Bronchial epithelial cell (primary cell): ENCODE measurements around the gene RHBDL3. TPM values are rescaled to one million over a fixed set of nuclear protein-coding genes. Genes with fewer than 3 reads are reported as not detected.
A peak's percentile ranks its signal among the peaks of the same experiment; 100 is the strongest.

ENCODE experiments used
- DNase-seq: peaks from one replicate; pipeline ENCODE4 v3.0.0-alpha.2; 2010; ENCODE audit warnings: low read depth
- FAIRE-seq: peaks from 2 replicates; lab custom pipeline; 2011; peaks lifted over from hg19 to GRCh38; lab: Jason Lieb, UNC
- H3K27me3 ChIP-seq: 2 replicates; pipeline ENCODE4 v1.5.1; 2011; ENCODE audit warnings: low read length; ENCODE audit not compliant: control insufficient read depth, insufficient read depth
- H3K36me3 ChIP-seq: 2 replicates; pipeline ENCODE4 v1.5.1; 2011; ENCODE audit warnings: low read length; ENCODE audit not compliant: control insufficient read depth, insufficient read depth
- H3K4me3 ChIP-seq: 2 replicates; pipeline ENCODE4 v1.5.1; 2011; ENCODE audit warnings: mild to moderate bottlenecking, low read depth, low read length, control low read depth
- total RNA-seq: library from RNA; depleted of rRNA; stranded (reverse); fragments of >200 nt; gene quantifications from 2 replicates; pipeline ENCODE4 v1.2.1, GENCODE V29; 2014
- TF ChIP-seq, protein P1 (sequence below): IDR thresholded peaks from 2 replicates; pipeline ENCODE4 v1.5.1; 2011; ENCODE audit warnings: mild to moderate bottlenecking, moderate library complexity, low read length, control low read depth, inconsistent platforms; ENCODE audit not compliant: insufficient read depth, severe bottlenecking

RHBDL3 gene
- total RNA-seq, 1 donor from 2014 or later: not detected

DNA sequence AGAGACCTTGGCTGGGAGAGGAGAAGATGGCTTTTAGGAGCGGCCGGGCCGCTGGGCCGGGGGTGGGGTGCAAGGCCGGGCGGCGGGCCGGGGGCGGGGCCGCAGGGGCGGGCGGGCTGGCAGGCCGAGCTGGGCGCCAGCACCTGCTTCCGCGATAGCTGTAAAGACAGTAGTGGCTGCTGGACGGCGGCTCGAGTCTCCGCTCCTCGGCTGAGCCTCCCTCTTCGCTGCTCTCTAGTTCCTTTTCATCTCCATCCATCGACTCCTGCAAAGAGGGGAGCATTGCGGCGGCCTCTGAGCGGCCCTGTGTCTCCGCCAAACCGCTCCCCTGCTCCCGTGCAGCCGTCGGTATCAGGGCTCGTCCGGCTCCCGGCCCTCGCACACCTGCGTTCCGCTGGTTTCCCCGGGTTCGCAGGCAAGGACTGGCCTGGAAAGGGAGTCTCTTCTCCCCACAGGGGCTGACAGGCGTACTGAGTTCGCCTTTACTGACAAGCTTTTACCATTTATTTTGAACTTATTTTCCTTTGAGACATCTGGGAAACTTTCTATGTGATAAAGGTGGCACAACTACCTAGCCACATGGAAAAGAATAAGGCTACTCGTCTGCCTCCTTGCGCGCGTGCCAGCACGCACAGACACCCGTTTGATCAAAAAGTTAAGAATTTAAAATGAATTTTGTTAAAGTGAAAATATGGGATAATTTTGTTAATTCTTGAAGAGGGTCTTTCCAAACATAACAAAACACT lies 76.4 kb downstream of the RHBDL3 start, which contains the start of gene C17orf75:
Gene C17orf75, minus strand, starts transcription at position 317 of the 746 bp plus-strand sequence. Its CDS starts 34 bp downstream, at position 283.
- Histone ChIP-seq H3K4me3 (peak within 1 kb of the TSS; percentile 64), H3K36me3 (no peaks in the 10 kb centered on the region), H3K27me3 (no peaks in the 10 kb centered on the region)
- FAIRE-seq (no peak), DNase-seq (peak; percentile 52)
- TF ChIP-seq, protein P1, sequence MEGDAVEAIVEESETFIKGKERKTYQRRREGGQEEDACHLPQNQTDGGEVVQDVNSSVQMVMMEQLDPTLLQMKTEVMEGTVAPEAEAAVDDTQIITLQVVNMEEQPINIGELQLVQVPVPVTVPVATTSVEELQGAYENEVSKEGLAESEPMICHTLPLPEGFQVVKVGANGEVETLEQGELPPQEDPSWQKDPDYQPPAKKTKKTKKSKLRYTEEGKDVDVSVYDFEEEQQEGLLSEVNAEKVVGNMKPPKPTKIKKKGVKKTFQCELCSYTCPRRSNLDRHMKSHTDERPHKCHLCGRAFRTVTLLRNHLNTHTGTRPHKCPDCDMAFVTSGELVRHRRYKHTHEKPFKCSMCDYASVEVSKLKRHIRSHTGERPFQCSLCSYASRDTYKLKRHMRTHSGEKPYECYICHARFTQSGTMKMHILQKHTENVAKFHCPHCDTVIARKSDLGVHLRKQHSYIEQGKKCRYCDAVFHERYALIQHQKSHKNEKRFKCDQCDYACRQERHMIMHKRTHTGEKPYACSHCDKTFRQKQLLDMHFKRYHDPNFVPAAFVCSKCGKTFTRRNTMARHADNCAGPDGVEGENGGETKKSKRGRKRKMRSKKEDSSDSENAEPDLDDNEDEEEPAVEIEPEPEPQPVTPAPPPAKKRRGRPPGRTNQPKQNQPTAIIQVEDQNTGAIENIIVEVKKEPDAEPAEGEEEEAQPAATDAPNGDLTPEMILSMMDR: no peak

DNA sequence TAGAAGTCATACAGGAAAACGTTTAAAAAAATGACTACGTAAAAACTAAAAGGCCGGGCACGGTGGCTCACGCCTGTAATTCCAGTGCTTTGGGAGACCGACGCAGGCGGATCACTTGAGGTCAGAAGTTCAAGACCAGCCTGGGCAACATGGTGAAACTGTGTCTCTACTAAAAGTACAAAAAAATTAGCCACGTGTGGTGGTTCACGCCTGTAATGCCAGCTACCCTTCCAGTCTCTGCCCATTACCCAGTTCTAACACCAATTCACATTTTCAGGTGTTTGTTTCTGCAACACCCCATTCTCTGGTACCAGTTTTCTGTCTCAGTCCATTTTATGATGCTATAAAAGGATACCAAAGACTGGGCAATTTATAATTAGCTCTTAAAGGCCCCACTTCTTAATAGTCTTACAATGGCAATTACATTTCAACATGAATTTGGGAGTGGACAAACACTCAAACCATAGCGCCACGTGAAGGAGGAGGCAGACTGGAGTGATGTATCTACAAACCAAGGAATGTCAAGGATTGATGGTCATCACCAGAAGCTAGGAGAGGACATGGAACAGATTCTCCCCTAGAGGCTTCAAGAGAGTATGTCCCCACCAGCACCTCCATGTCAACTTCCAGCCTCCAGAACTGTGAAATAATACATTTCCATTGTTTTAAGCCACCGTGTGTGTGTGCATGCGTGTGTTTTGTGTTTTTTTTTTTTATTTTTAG lies 77.1 kb downstream of the RHBDL3 start:
- TF ChIP-seq, protein P1: no peak
- no peaks in the 10 kb centered on the region for H3K27me3 ChIP-seq
- H3K36me3 ChIP-seq: no peaks in the 10 kb centered on the region
- FAIRE-seq: no peak
- H3K4me3 ChIP-seq: peak overlapping the region; percentile 64
- no peak for DNase-seq

DNA sequence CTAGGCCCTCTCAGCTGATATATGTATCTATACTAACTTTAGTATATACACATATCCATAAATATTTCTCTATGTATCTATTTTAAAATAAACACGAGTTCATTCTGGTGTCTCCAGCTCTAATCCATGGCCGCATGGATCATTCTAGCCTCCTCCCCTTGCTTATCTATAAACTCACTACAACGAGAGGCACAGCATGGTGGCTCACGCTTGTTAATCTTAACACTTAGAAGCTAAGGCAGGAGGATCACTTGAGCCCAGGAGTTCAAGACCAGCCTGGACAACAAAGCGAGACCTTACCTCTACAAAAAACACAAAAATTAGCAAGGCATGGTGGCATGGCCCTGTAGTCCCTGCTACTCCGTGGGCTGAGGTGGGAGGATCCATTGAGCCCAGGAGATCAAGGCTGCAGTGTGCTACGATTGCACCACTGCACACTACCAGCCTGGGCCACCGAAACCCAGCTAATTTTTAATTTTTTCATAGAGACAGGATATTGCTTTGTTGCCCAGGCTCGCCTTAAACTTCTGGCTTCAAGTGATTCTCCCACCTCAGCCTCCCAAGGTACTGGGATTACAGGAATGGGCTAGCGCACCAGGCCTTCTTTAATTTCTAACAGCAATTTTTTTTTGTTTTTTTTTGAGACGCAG lies 80.4 kb downstream of the RHBDL3 start:
- no peak for DNase-seq
- Histone ChIP-seq H3K27me3 (no peaks in the 10 kb centered on the region), H3K4me3 (no peak overlapping the region), H3K36me3 (no peaks in the 10 kb centered on the region)
- no peak for FAIRE-seq
- TF ChIP-seq, protein P1: no peak

DNA sequence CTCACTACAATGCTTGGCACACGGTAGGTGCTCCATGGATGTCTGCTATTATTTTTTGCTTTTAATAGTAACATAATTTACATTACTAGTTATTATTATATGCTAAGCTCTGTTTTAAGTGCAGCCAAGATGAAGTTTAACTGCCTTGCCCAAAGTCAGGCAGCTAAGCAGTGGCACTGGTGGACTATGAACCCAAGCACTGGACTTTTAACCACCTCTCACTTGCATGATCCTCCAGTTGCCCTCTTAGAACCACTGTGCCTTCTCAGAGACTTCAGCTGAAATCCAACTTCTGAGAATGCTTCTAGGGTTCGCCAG lies 82.8 kb downstream of the RHBDL3 start:
- no peak for FAIRE-seq
- no peak for DNase-seq
- no peaks in the 10 kb centered on the region for H3K27me3 ChIP-seq
- peaks cover 2% of the 10 kb centered on the region for H3K36me3 ChIP-seq
- no peak overlapping the region for H3K4me3 ChIP-seq
- TF ChIP-seq, protein P1: no peak

DNA sequence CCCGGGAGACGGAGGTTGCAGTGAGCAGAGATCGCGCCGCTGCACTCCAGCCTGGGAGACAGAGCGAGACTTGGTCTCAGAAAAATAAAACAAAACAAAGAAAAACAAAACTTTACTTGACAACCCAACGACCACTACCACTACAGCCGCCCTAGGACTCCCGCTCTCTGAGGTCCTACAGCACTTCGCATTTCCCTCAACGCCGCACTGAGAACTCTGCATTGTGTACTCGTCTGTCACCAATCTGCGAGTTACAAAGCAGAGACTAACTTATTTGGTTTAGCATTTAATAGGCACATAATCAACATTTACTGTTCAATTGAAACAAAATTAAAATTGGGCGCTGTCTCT lies 83.8 kb downstream of the RHBDL3 start:
- Histone ChIP-seq H3K36me3 (peaks cover 4% of the 10 kb centered on the region), H3K27me3 (no peaks in the 10 kb centered on the region), H3K4me3 (peak overlapping the region; percentile 84)
- DNase-seq (no peak), FAIRE-seq (no peak)
- TF ChIP-seq, protein P1: no peak
